ENCODE measurements around the gene STAMBPL1. TPM values are rescaled to one million over a fixed set of nuclear protein-coding genes. Genes with fewer than 3 reads are reported as not detected.

The STAMBPL1 gene
- polyA plus RNA-seq, 1 donor from 2014 or later = 21.9 TPM

- no peak overlapping the region for H2AFZ ChIP-seq (ENCODE audit: low read depth, low read length)
- no peak overlapping the region for H3K4me2 ChIP-seq (ENCODE audit: low read length)
- H3K9me2 ChIP-seq (ENCODE audit: insufficient read depth, low read length) = no peaks in the 10 kb centered on the region
- H3K27me3 ChIP-seq (ENCODE audit: insufficient read depth, low read depth, low read length) = no peaks in the 10 kb centered on the region
- H3K36me3 ChIP-seq (ENCODE audit: insufficient read depth, low read length) = no peaks in the 10 kb centered on the region
- no peak overlapping the region for H3K27ac ChIP-seq (ENCODE audit: low read length)
- H3K4me3 ChIP-seq (ENCODE audit: low read length) = no peak overlapping the region
- H3K79me2 ChIP-seq (replicated peaks; ENCODE audit: insufficient read depth, low read length) = no peaks in the 10 kb centered on the region
- H3K9ac ChIP-seq (ENCODE audit: low read length) = no peak overlapping the region
- TF ChIP-seq TAF1 (IDR thresholded peaks at IDR 0.05; ENCODE audit: low read depth) (no peak), POLR2AphosphoS5 (IDR thresholded peaks at IDR 0.05) (no peak), RAD21 (conservative IDR thresholded peaks at IDR 0.05) (no peak), SMC3 (conservative IDR thresholded peaks at IDR 0.05; ENCODE audit: poor library complexity) (no peak), REST (IDR thresholded peaks at IDR 0.05; ENCODE audit: borderline replicate concordance) (no peak), EP300 (conservative IDR thresholded peaks at IDR 0.05; ENCODE audit: poor library complexity, severe bottlenecking) (no peak), EZH2 (IDR thresholded peaks at IDR 0.05; ENCODE audit: borderline replicate concordance, insufficient read depth, low read length, poor library complexity, severe bottlenecking) (no peak), MXI1 (conservative IDR thresholded peaks at IDR 0.05; ENCODE audit: poor library complexity, severe bottlenecking) (no peak)
- TF ChIP-seq, protein P1, sequence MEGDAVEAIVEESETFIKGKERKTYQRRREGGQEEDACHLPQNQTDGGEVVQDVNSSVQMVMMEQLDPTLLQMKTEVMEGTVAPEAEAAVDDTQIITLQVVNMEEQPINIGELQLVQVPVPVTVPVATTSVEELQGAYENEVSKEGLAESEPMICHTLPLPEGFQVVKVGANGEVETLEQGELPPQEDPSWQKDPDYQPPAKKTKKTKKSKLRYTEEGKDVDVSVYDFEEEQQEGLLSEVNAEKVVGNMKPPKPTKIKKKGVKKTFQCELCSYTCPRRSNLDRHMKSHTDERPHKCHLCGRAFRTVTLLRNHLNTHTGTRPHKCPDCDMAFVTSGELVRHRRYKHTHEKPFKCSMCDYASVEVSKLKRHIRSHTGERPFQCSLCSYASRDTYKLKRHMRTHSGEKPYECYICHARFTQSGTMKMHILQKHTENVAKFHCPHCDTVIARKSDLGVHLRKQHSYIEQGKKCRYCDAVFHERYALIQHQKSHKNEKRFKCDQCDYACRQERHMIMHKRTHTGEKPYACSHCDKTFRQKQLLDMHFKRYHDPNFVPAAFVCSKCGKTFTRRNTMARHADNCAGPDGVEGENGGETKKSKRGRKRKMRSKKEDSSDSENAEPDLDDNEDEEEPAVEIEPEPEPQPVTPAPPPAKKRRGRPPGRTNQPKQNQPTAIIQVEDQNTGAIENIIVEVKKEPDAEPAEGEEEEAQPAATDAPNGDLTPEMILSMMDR (IDR thresholded peaks at IDR 0.05; ENCODE audit: poor library complexity, severe bottlenecking) = no peak
- H4K20me1 ChIP-seq (ENCODE audit: insufficient read depth) = no peaks in the 10 kb centered on the region
- H3K9me3 ChIP-seq (ENCODE audit: low read length) = no peaks in the 10 kb centered on the region
- no peaks in the 10 kb centered on the region for H3F3A ChIP-seq (ENCODE audit: insufficient read depth, low read length, poor library complexity, severe bottlenecking)
Observed at GRCh38 chr10:88886557-88886956, 6.5 kb downstream of the STAMBPL1 start.

- Histone ChIP-seq H3K27me3 (ENCODE audit: insufficient read depth, low read depth, low read length) (no peaks in the 10 kb centered on the region), H4K20me1 (ENCODE audit: insufficient read depth) (no peaks in the 10 kb centered on the region), H3F3A (ENCODE audit: insufficient read depth, low read length, poor library complexity, severe bottlenecking) (no peaks in the 10 kb centered on the region), H3K9me3 (ENCODE audit: low read length) (no peaks in the 10 kb centered on the region), H3K4me2 (ENCODE audit: low read length) (no peak overlapping the region), H3K9ac (ENCODE audit: low read length) (no peak overlapping the region), H3K79me2 (replicated peaks; ENCODE audit: insufficient read depth, low read length) (no peaks in the 10 kb centered on the region), H3K4me3 (ENCODE audit: low read length) (no peak overlapping the region), H3K36me3 (ENCODE audit: insufficient read depth, low read length) (no peaks in the 10 kb centered on the region), H2AFZ (ENCODE audit: low read depth, low read length) (no peak overlapping the region), H3K27ac (ENCODE audit: low read length) (no peak overlapping the region), H3K9me2 (ENCODE audit: insufficient read depth, low read length) (no peaks in the 10 kb centered on the region)
- TF ChIP-seq SMC3 (conservative IDR thresholded peaks at IDR 0.05; ENCODE audit: poor library complexity) (no peak), REST (IDR thresholded peaks at IDR 0.05; ENCODE audit: borderline replicate concordance) (no peak), POLR2AphosphoS5 (IDR thresholded peaks at IDR 0.05) (no peak), TAF1 (IDR thresholded peaks at IDR 0.05; ENCODE audit: low read depth) (no peak), RAD21 (conservative IDR thresholded peaks at IDR 0.05) (no peak), MXI1 (conservative IDR thresholded peaks at IDR 0.05; ENCODE audit: poor library complexity, severe bottlenecking) (no peak), EZH2 (IDR thresholded peaks at IDR 0.05; ENCODE audit: borderline replicate concordance, insufficient read depth, low read length, poor library complexity, severe bottlenecking) (no peak), EP300 (conservative IDR thresholded peaks at IDR 0.05; ENCODE audit: poor library complexity, severe bottlenecking) (no peak)
- TF ChIP-seq, protein P1 (IDR thresholded peaks at IDR 0.05; ENCODE audit: poor library complexity, severe bottlenecking) = no peak
Observed at GRCh38 chr10:88888810-88889445, 8.9 kb downstream of the STAMBPL1 start.

All from neural cell (in vitro differentiated cells).